Mesothelial cell of epicardium (in vitro differentiated cells): ENCODE results near the gene FAM221B. TPM values are rescaled to one million over a fixed set of nuclear protein-coding genes. Genes with fewer than 3 reads are reported as not detected.

Experiments
- DNase-seq, 2 experiments: peaks; one replicate each; pipeline ENCODE4 v3.0.0; 2021; ENCODE audit warnings: low spot score in 2 of 2; ENCODE audit not compliant: unreplicated experiment in 2 of 2
- H3K27ac Mint-ChIP-seq: 2 replicates; pipeline ENCODE4 v1.8.0; 2021; ENCODE audit warnings: mixed read lengths
- H3K27me3 Mint-ChIP-seq: 2 replicates; pipeline ENCODE4 v1.8.0; 2021; ENCODE audit warnings: low read depth, mixed read lengths
- H3K36me3 Mint-ChIP-seq: 2 replicates; pipeline ENCODE4 v1.8.0; 2021; ENCODE audit warnings: mixed read lengths
- H3K4me1 Mint-ChIP-seq: 2 replicates; pipeline ENCODE4 v1.8.0; 2021; ENCODE audit warnings: mixed read lengths
- H3K4me3 Mint-ChIP-seq: 2 replicates; pipeline ENCODE4 v1.8.0; 2021; ENCODE audit warnings: mild to moderate bottlenecking, moderate library complexity, mixed read lengths
- H3K9me3 Mint-ChIP-seq: 2 replicates; pipeline ENCODE4 v1.8.0; 2021; ENCODE audit warnings: mixed read lengths
- CTCF ChIP-seq: fragments of 200-600 bp; sonication (generic); IDR thresholded peaks from one replicate; pipeline ENCODE4 v1.5.0; 2021; ENCODE audit warnings: antibody characterized with exemption; ENCODE audit not compliant: unreplicated experiment
- total RNA-seq: library from RNA; stranded (reverse); gene quantifications from 3 replicates; pipeline ENCODE4 v1.2.1, GENCODE V29; 2021

The FAM221B gene
- total RNA-seq, 1 donor from 2014 or later, result 0.07 TPM

GRCh38 chr9:35827486-35827885 lies 1.0 kb downstream of the FAM221B start:
- Mint-ChIP-seq H3K36me3 (no peaks in the 10 kb centered on the region), H3K27me3 (no peaks in the 10 kb centered on the region), H3K4me1 (peaks cover 36% of the 10 kb centered on the region), H3K9me3 (no peaks in the 10 kb centered on the region), H3K4me3 (peak overlapping the region; percentile 20), H3K27ac (no peak overlapping the region)
- TF ChIP-seq CTCF, result no peak
- DNase-seq, result no peak

GRCh38 chr9:35826071-35826701 lies 2.3 kb downstream of the FAM221B start:
- Mint-ChIP-seq H3K36me3 (no peaks in the 10 kb centered on the region), H3K9me3 (no peaks in the 10 kb centered on the region), H3K4me3 (no peak overlapping the region)

GRCh38 chr9:35822926-35823325 lies 5.6 kb downstream of the FAM221B start:
- no peaks in the 10 kb centered on the region for H3K9me3 Mint-ChIP-seq
- no peak for DNase-seq
- no peak overlapping the region for H3K4me3 Mint-ChIP-seq
- no peak overlapping the region for H3K27ac Mint-ChIP-seq
- no peak for TF ChIP-seq CTCF
- H3K27me3 Mint-ChIP-seq, result no peaks in the 10 kb centered on the region
- peaks cover 2% of the 10 kb centered on the region for H3K4me1 Mint-ChIP-seq
- H3K36me3 Mint-ChIP-seq, result no peaks in the 10 kb centered on the region

More at GRCh38 chr9:35826071-35826701, 2.3 kb downstream of the FAM221B start:
- H3K4me1 Mint-ChIP-seq, result peaks cover 28% of the 10 kb centered on the region
- no peak for DNase-seq
- H3K27me3 Mint-ChIP-seq, result no peaks in the 10 kb centered on the region
- no peak overlapping the region for H3K27ac Mint-ChIP-seq
- TF ChIP-seq CTCF, result peak; percentile 51

- no peak for DNase-seq
- no peak for TF ChIP-seq CTCF
- peaks cover 6% of the 10 kb centered on the region for H3K4me1 Mint-ChIP-seq
- H3K27me3 Mint-ChIP-seq, result no peaks in the 10 kb centered on the region
- no peaks in the 10 kb centered on the region for H3K9me3 Mint-ChIP-seq
- no peak overlapping the region for H3K27ac Mint-ChIP-seq
- no peak overlapping the region for H3K4me3 Mint-ChIP-seq
- H3K36me3 Mint-ChIP-seq, result no peaks in the 10 kb centered on the region
Measured at GRCh38 chr9:35820076-35820475, 8.5 kb downstream of the FAM221B start.

DNA sequence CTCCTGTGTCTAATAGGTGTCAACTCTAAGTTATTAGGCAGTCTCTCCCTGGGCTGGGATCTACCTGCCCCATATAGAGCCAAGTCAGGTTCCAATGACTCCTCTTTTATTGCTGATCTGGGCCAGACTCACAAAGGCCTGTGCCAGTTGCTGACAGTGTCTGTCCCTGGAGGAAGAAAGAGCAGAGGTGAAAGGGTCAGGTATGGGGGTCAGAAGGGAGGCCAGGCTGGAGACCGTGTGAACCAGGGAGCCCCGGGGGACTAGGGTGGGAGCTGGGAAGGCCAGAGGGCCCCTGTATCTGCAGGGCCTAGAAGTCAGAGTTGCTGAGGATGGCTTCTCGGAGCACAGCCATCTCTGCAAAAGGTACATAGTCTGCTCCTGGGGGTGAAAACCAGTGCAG lies 10.2 kb downstream of the FAM221B start:
- H3K27ac Mint-ChIP-seq, result no peak overlapping the region
- peaks cover 16% of the 10 kb centered on the region for H3K4me1 Mint-ChIP-seq
- no peak for TF ChIP-seq CTCF
- no peaks in the 10 kb centered on the region for H3K36me3 Mint-ChIP-seq
- no peak overlapping the region for H3K4me3 Mint-ChIP-seq
- H3K9me3 Mint-ChIP-seq, result no peaks in the 10 kb centered on the region
- DNase-seq, result no peak
- no peaks in the 10 kb centered on the region for H3K27me3 Mint-ChIP-seq
